ENCODE measurements around the gene NR3C2.

GRCh38 chr4:148335133-148335532, 107.1 kb downstream of the NR3C2 start:
- TF ChIP-seq CTCF (conservative IDR thresholded peaks at IDR 0.05; ENCODE audit: low read length) (no peak), EZH2phosphoT487 (IDR thresholded peaks at IDR 0.05; ENCODE audit: borderline replicate concordance, low read depth, low read length) (no peak)

Measured in OCI-LY7 (cell line).